ENCODE results near the gene CRIP3.

CRIP3 gene

GRCh38 chr6:43273707-43274106 lies 34.9 kb downstream of the CRIP3 start:
- DNase-seq (ENCODE audit: low read depth, low spot score), result no peak

- no peak for DNase-seq (ENCODE audit: low read depth, low spot score)
These were observed 36.7 kb downstream of the CRIP3 start for GRCh38 chr6:43271944-43272343.

GRCh38 chr6:43271103-43271815 lies 37.4 kb downstream of the CRIP3 start:
- DNase-seq (ENCODE audit: low read depth, low spot score), result no peak

GRCh38 chr6:43269273-43270007 lies 39.2 kb downstream of the CRIP3 start:
- no peak for DNase-seq (ENCODE audit: low read depth, low spot score)

GRCh38 chr6:43268782-43269272 lies 39.8 kb downstream of the CRIP3 start:
- DNase-seq (ENCODE audit: low read depth, low spot score), result no peak

- DNase-seq (ENCODE audit: low read depth, low spot score), result no peak
These were observed 40.3 kb downstream of the CRIP3 start for GRCh38 chr6:43268355-43268700.

- no peak for DNase-seq (ENCODE audit: low read depth, low spot score)
These were observed 40.8 kb downstream of the CRIP3 start for GRCh38 chr6:43267619-43268354.

- no peak for DNase-seq (ENCODE audit: low read depth, low spot score)
These were observed 43.1 kb downstream of the CRIP3 start for GRCh38 chr6:43265564-43265963.

GRCh38 chr6:43264599-43265145 lies 44.0 kb downstream of the CRIP3 start:
- DNase-seq (ENCODE audit: low read depth, low spot score), result no peak

- DNase-seq (ENCODE audit: low read depth, low spot score), result peak; percentile 78
These were observed 45.1 kb downstream of the CRIP3 start for GRCh38 chr6:43263314-43264178.

- no peak for DNase-seq (ENCODE audit: low read depth, low spot score)
These were observed 45.8 kb downstream of the CRIP3 start for GRCh38 chr6:43262780-43263313.

- no peak for DNase-seq (ENCODE audit: low read depth, low spot score)
These were observed 46.4 kb downstream of the CRIP3 start for GRCh38 chr6:43262000-43262779.

GRCh38 chr6:43261198-43261597 lies 47.4 kb downstream of the CRIP3 start:
- DNase-seq (ENCODE audit: low read depth, low spot score), result no peak

GRCh38 chr6:43260791-43261190 lies 47.8 kb downstream of the CRIP3 start:
- DNase-seq (ENCODE audit: low read depth, low spot score), result no peak

- DNase-seq (ENCODE audit: low read depth, low spot score), result no peak
These were observed 49.6 kb downstream of the CRIP3 start for GRCh38 chr6:43258807-43259686.

- no peak for DNase-seq (ENCODE audit: low read depth, low spot score)
These were observed 50.4 kb downstream of the CRIP3 start for GRCh38 chr6:43258180-43258579.

GRCh38 chr6:43257367-43258145 lies 51.1 kb downstream of the CRIP3 start:
- DNase-seq (ENCODE audit: low read depth, low spot score), result no peak

GRCh38 chr6:43256670-43257366 lies 51.8 kb downstream of the CRIP3 start:
- DNase-seq (ENCODE audit: low read depth, low spot score), result no peak

Measured in astrocyte of the hippocampus (primary cell).